Bone marrow (tissue), 2 donors: ENCODE measurements around the gene EGR4.
"Not testable (repeated sequence)": the region's sequence is repeated elsewhere in the genome, so short reads cannot be mapped to it uniquely, and the experiment has no call there.

ENCODE experiments used
- DNase-seq, 2 donors: peaks; one replicate each; lab custom pipeline; 2025; lab: John Stamatoyannopoulos, UW

Gene EGR4

DNA sequence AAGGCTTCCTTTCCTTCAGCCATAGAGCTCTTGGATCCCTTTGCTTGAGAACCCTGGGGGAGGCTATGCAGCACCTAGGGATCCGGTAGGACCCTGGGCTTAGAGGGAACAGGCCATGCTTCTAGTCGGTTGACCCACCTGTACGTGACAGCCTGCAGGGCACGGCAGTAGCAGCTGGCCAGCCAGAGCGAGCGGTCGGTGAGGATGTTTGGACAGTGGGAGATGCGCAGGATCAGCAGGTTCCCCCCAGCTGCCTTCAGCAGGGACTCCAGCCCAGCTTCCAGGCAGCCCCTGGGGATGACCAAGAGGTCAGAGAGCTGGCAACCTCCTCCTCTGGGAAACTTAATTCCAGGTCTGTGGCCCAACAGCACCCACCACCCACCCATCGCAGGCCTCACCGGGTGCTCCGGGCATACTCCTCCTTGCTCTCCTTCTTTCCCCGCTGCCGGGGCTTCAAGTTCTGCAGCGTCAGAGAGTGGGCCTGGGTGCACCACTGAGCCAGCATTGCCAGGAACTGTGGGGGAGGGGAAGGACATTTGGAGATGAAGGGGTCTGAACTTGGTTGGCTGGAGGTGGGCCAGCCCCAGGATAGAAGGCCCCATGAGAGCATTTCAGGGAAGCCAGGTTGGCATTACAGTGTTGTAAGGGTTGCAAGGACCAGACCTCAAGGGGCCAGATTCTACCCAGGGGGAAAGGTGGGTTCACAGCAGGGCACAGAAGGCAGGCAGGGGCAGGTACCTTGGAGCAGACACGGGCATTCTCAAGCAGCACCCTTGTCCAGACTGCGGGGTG is 29.6 kb downstream of the EGR4 start:
- DNase-seq = no peak

DNA sequence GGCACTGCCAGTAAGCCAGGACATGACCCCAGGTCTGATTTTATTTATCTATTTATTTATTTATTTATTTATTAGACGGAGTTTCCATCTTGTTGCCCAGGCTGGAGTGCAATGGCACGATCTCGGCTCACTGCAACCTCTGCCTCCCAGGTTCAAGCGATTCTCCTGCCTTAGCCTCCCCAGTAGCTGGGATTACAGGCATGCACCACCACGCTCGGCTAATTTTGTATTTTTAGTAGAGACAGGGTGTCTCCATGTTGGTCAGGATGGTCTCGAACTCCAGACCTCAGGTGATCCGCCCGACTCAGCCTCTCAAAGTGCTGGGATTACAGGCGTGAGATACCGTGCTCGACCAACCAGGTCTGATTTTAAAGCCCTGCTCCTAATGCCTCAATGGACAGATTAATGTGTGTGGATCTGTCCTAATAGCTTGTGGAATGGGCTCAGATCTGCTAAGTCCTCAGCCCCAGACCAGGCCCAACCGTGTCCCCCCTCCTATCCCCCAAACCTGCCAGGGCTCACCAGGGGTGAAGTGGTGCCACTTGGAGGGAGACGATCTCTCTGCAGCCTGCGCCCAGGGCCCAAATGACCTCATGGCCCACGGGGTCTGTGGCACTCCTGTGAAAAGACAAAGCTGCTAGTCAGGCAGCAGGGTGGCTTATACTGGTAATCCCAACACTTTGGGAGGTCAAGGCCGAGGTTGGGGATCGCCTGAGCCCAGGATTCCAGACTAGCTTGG is 30.5 kb downstream of the EGR4 start:
- DNase-seq = not testable (repeated sequence)

DNA sequence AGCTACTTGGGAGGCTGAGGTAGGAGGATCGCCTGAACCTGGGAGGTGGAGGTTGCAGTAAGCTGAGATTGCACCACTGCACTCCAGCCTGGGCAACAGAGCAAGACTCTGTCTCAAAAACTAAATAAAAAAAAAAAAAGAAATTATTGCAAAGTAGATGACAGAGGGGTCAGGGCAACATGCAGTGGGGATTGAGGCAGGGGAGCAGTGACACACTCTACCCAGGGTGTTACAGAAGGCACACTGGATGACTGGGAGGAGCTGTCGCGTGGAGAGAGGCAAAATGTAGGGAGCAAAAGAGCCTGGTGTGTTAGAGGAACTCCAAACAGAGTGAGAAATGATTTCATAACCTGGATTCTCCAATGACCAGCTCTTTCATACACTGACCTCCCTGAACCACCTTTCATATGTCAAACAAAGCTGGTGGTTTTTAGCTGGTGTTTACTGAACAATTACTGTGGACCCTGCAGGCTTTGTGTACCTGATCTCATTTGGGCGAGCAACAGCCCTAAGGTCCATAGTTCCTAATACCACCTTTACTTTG is 31.2 kb downstream of the EGR4 start:
- no peak for DNase-seq

DNA sequence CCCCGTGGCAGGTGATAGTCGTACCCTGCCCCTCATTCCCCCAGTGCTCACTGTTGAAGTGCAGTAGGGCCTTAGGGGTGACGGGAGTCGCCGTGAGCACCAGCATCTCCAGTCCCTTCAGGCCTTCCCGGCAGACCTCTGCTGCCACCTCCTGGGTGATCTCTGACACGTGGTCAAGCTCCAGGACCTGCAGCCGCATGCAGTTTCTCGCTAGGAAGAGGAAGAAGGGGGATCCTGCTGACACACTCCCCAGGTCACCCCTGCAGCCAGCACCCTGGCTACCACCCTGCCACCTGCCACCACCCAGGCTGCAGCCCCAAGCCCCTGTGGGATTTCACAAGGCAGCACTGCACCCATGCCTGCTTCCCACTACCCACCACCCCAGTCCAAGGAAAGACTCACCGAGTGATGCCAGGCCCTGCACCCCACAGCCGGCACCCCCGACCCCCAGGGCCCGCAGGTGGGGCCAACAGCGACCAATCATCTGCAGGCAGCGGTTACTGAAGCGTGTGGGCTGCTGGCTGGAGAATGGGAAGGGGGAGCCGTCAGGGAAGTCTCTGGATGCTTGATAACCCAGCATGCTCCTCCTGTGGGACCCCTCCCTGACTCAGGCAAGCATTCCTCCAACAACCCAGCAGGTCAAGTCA is 32.9 kb downstream of the EGR4 start:
- no peak for DNase-seq

DNA sequence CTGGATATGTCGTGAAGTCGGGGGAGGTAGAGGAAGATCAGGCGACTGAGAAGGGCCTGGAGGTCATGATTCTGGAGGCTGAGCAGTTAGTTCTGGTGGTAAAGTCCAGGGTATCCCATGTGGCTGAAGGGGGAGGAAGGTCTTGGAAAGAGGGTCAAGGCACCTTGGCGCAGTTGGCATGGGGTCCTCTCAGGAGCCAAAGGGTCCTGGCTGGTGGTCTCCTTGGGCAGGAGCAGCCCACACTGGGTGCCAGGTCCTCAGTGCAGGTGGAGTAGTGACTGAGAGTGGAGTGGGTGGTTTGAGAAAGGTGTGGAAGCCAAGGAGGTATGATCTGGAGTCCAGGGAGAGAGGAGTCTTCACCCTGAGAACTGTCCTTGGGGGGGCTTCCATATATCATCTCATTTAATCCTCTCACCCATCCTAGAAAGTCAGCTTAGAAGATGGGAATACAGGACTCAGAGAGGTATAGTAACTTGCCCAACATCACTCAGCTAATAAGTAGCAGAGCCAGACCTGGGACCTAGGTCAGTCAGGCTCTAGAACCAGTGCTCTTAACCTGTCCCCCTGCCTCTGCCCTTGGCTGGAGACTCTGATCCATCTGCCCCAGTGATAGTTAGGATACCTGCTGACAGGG is 33.5 kb downstream of the EGR4 start:
- DNase-seq = no peak

DNA sequence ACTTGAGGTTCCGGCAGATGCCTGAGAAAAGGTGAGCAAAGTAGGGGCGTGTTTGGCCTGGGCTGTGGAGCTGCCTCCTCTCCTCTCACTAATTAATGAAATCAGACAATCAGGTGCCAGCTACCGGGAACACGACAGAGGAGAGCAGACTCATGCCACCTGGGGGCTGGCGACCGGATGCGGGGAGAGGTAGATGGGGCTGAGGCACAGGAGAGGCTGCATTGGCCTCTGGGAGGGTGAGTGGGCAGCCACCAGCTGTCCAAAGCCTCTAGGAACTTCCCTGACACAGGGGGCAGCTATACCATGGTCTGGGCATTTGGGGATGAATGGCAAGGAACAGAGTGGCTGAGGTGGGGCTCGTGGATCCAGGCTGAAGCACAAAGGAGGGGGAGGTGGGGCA is 34.1 kb downstream of the EGR4 start:
- DNase-seq = no peak

DNA sequence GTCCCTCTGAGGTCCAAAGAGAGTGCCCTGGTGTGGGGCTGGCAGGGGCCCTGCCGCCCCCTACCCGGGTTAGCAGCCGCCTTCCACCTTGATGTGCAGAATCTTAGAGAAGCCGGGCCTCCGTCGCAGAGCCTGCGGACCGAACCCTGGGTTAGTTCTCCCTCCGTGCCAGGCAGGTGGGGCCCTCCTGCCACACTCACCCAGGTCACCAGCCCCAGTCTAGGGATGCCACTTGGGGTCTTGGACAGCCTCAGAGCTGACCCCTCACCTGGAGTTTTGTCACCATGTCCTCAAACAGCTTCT is 34.5 kb downstream of the EGR4 start:
- DNase-seq = no peak

DNA sequence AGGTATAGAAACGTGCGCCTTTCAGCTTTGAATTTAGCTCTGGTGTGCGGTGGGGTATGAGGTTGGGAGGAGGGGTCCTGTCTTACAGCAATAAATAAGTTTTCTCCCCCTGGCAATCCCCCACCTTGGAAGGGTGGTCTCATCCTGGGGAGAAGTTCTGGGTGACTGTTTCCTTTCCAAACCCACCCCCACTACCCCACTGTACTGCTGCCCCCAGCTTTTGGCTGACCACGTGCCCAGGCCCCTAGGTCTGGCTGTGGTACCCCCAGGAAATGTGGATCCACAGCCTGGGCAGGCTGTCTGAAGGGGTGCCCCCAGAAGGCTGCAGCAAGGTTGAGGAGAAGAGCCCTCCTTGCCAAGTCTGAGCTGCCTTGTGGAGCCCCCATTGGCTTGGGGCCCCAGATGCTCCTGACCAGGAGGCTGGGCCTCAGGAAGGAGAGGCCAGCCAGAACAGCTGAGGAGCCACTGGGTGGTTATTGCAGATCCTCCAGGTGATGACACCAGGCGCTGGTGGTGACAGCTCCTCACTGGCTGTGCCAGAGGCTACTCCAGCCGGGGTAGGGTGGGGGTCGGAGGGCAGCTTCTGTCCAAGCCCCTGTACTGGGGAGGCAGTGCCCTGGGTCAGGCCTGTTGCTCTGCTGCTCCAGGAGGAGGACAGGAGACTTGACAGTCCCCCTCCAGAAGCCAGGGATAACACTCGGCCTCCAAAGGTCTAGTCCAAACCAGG is 35.0 kb downstream of the EGR4 start:
- no peak for DNase-seq

DNA sequence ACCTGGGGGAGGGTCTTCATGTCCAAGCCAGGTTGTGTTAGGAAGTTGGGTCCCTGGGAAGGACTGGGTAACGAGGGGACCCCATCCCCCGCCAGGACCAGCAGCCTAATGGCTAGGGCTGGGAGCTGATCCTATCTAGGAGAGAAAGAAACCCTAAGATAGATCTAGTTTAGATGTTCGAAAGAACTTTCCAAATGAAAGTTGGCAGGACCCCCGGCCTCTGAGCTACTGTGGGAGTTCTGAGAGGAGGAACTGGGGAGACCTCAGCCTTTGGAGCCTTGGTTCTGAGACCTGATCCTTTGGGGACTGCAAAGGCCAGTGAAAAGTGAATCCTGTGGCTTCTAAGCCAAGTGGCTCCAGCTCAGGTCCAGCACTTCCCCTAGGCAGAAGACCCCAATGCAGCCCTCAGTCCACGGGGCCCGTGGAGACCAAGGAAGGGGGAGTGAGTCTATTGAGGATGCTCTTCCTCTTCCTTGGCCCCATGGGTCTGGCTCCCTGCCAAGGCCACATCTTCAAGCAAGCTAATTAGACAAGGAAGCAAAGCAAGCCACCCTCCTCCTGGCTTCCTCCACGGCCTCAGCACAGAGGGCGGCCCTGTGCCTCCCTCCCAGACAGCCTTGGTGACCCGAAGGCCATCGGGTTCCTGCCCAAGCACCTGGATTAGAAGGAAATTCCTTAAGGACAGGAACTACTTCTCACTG is 35.8 kb downstream of the EGR4 start:
- no peak for DNase-seq

DNA sequence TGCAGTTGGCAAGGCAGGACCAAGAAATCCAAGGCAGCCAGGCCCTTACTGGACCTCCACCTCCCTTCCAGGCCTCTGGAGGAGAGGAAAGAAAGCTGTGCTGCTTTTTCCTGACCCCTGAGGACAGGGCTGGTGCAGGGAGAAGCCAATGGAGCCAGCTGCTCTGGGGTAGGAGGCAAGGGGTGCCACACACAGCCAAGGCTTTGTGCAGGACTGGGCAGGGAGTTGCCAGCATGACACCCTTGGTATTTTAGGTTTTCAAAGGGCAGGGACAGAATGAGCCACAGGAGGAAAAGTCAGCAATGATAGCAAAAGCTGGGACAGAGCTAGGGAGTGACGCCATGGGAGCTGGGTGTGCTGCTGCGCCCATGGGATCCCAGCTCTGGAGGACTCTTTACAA is 36.3 kb downstream of the EGR4 start:
- no peak for DNase-seq

DNA sequence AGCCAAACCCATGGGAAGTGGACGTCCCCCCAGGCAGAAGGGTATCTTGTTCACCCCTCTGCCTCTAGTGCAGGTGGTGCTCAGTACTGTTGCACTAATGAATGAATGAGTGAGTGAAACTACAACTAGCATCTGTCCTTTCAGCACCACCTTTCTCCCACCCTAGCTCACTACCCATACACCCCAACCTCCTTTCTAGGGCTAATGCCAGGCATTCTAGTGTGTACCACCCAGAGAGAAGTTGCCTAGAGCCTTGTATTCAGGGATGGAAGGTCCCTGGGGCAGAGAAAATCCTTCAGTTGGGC is 36.8 kb downstream of the EGR4 start:
- DNase-seq = no peak

DNA sequence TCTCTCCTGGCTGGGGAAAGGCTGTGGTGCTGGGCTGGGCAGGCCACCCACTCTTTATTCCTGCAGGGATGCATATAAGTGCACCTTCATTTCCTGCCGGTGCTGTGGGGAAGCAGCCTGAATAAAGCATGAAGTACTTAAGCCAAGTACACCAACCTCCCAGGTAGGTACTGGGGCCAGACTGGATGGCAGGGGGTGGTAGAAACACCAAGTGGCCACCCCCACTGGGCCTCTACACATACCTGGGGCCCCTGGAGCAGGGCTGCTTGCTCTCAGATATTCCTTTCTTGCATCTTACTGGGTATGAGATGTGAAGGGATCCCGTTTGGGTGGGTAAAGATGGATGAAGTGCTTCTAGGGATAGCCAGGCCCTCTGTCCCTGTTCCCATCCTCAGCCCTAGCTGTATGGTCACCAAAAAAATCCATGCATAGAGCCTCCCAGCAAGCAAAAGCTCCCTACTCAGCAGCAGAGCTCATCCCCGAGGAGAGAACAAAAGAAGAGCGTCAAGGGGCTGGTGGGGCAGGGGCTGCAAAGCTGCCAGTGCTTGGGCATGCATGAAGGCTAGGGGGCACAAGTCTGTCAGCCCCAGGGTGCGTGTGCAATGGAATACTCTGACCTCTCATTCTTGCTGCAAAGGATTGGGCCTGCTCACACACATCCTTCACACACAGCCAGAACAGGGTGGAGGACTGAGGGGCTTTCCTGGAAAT is 37.3 kb downstream of the EGR4 start:
- DNase-seq = no peak

DNA sequence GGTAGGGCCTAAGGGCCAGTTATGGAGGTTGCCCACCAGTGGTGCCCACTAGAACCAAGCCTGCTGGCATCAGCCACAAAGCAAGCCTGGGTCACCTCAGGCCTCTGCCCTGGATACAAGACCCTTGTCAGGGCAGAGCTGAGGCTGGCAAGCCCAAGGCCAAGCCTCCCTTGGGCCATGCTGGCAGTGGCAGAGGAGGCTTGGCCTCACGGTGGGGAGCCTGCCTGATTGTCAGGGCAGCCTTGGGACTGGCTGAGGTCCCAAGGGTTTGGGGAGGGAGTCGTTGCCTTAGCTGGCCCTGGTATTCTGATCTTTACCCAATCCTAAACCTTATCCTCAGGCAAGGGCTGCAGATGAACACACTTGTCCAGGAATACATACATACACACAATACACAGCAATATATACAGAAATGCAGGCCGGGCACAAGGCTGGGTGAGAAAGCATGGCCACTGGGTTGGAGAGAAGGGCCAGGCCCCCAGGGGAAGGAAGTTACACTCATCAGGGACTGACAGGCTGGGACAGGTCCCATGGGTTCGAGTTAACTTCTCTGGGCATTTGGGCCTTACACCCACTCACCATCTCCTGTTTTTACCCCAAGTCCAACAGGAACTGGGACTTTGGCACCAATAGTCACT is 38.2 kb downstream of the EGR4 start:
- no peak for DNase-seq

DNA sequence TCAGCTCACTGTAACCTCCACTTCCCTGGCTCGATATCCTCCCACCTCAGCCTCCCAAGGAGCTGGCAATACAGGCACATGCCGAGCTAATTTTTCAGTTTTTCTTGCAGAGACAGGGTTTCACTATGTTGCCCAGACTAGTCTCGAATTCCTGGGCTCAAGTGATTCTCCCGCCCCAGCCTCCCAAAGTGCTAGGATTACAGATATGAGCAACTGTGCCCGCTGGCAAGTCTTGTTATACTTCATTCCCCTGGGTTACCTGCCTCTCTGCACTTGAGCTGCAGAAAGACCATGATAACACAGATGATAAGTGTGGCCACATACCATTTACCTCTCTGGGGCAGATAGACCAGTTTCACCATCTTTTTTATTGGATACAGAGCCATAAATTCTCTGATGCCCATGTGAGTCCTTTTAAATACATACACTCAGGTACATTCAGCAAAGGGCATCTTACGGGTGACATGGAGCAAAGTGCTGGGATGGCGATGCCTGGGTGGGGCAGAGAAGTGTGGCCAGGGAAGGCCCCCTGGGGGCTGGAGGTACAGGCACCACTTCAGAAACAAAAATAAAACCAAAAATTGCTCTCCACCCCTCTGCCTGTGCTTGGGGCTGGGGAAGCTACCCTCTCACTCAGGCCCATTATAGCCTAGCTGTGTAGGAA is 38.9 kb downstream of the EGR4 start:
- DNase-seq = no peak

DNA sequence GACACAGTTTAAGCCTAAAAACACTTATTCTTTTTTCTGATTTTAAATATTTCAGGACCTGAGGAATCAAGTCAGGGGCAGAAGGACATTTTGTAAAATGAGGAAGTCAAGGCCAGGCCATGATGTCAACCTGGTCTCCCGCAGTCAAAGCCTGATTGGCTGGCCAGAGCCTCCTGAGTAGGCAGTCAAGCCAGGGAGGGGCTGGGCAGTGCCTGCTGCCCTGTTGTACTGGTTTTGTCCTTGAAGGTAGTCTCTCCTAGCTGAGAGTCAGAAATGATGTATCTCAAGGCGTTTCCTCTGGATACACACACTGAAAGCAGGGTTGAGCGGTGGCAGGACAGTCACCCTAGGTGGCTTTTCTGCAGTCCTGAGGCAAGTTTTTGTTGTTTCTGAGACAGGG is 39.4 kb downstream of the EGR4 start:
- no peak for DNase-seq

DNA sequence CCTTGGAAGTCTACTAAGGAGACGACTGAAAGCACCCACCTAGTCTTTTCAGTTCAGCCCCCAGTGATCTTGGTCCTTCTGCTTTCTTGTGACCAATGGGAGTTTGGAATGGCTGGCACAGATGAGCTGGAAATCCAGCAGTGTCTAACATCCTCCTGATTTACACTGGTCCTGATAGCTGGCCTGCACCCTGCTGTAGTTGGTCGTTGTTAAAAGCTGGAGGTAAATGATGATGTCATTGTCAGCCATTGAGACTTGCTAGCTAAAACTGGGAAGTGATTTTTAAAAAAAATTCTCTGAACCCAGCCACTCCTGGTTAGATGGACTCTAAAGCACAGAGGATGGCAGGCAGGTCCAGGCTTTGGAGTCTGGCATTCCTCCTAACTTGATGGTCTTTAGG is 39.9 kb downstream of the EGR4 start:
- DNase-seq = no peak

DNA sequence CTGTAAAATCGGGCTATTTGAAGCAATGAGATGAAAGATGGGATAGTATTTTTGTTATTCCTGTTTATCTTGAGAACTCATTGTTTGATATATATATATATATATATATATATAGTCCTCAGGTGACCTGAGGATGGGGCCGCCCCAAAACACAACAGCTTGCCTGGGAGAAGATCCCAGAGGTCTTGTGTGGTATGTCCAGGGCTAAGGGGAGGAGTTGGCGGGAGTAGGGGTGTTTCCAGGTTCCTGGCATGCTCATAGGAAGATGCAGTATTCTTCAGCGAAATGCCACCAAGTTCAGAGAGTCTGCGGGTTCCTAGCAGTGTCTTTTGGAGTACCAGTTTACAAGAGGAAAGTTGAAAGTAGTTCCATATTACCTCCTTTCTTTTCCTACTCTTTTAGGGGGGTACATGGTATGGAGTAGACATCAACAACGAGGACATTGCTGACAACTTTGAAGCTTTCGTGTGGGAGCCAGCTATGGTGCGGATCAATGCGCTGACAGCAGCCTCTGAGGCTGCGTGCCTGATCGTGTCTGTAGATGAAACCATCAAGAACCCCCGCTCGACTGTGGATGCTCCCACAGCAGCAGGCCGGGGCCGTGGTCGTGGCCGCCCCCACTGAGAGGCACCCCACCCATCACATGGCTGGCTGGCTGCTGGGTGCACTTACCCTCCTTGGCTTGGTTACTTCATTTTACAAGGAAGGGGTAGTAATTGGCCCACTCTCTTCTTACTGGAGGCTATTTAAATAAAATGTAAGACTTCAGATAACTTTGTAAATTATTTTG is 40.9 kb downstream of the EGR4 start:
- no peak for DNase-seq

DNA sequence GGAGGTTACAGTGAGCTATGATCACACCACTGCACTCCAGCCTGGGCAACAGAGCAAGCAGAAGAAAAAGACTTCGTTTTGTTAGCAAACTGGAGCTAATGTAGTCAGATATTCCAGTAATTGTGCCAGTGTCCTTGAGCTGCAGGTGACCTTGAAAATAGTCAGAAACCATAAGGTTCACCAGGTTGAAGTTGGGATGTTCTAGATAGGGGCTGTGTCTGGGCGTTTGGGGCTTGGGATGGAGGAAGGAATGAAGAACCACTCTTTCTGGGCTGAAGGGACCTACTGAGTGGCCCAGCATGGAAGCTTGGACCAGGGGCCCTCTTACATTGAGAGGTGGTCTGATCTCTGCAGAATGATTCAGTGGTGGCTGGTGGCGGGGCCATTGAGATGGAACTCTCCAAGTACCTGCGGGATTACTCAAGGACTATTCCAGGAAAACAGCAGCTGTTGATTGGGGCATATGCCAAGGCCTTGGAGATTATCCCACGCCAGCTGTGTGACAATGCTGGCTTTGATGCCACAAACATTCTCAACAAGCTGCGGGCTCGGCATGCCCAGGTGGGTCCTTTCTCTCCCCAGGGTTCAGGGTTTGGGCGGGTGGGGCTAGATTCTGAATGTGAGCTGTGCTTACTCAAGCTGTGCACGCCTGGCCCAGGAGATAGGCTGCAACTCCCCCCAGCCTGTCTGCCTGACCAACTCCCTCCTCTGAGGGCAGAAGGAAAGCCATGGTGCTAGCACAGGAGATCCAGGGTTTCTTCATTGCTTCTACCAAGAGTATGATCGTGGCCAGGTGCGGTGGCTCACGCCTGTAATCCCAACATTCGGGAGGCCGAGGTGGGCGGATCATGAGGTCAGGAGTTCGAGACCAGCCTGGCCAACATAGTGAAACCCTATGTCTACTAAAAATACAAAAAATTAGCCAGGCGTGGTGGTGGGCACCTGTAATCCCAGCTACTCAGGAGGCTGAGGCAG is 42.2 kb downstream of the EGR4 start:
- DNase-seq = no peak
